MM.1S (cell line): ENCODE measurements around the gene PRKAG2.

Experiments
- DNase-seq: peaks from one replicate; pipeline ENCODE4 v3.0.0-alpha.2; 2015
- H2AFZ ChIP-seq: fragments of 300-600 bp; sonication (generic); 2 replicates; pipeline ENCODE4 v1.6.0; 2016; ENCODE audit warnings: antibody characterized with exemption, low read length
- H3F3A ChIP-seq: fragments of 300-600 bp; sonication (generic); 2 replicates; pipeline ENCODE4 v1.6.1; 2016; ENCODE audit warnings: mild to moderate bottlenecking, antibody characterized with exemption, low read length, moderate library complexity, mixed read lengths; ENCODE audit not compliant: insufficient read depth
- H3K27ac ChIP-seq: fragments of 300-600 bp; sonication (generic); 2 replicates; pipeline ENCODE4 v1.5.1; 2016; ENCODE audit warnings: mild to moderate bottlenecking, low read length
- H3K27me3 ChIP-seq: fragments of 300-600 bp; sonication (generic); replicated peaks from 2 replicates; pipeline ENCODE4 v1.6.0; 2016; ENCODE audit warnings: low read length; ENCODE audit not compliant: insufficient read depth
- H3K36me3 ChIP-seq: fragments of 300-600 bp; sonication (generic); replicated peaks from 2 replicates; pipeline ENCODE4 v1.6.1; 2016; ENCODE audit warnings: mild to moderate bottlenecking, low read length, mixed read lengths; ENCODE audit not compliant: insufficient read depth
- H3K4me1 ChIP-seq: fragments of 300-600 bp; sonication (generic); 2 replicates; pipeline ENCODE4 v1.6.1; 2016; ENCODE audit warnings: low read length, mixed read lengths
- H3K4me2 ChIP-seq: fragments of 300-600 bp; sonication (generic); 2 replicates; pipeline ENCODE4 v1.6.0; 2016; ENCODE audit warnings: low read depth, low read length
- H3K4me3 ChIP-seq: fragments of 300-600 bp; sonication (generic); 2 replicates; pipeline ENCODE4 v1.5.1; 2016; ENCODE audit warnings: low read length, mixed read lengths
- H3K79me2 ChIP-seq: fragments of 300-600 bp; sonication (generic); 2 replicates; pipeline ENCODE4 v1.6.1; 2016; ENCODE audit warnings: mixed run types, low read length, mixed read lengths
- H3K9ac ChIP-seq: fragments of 300-600 bp; sonication (generic); 2 replicates; pipeline ENCODE4 v1.6.1; 2016; ENCODE audit warnings: low read length, mixed read lengths
- H3K9me2 ChIP-seq: fragments of 300-600 bp; sonication (generic); replicated peaks from 2 replicates; pipeline ENCODE4 v1.6.1; 2016; ENCODE audit warnings: mild to moderate bottlenecking, low read length, mixed read lengths; ENCODE audit not compliant: insufficient read depth
- H3K9me3 ChIP-seq: fragments of 300-600 bp; sonication (generic); replicated peaks from 2 replicates; pipeline ENCODE4 v1.6.1; 2016; ENCODE audit warnings: mild to moderate bottlenecking, low read length, mixed read lengths; ENCODE audit not compliant: insufficient read depth
- H4K20me1 ChIP-seq: fragments of 300-600 bp; sonication (generic); 2 replicates; pipeline ENCODE4 v1.6.1; 2016; ENCODE audit warnings: mild to moderate bottlenecking, low read length, moderate library complexity, mixed read lengths; ENCODE audit not compliant: insufficient read depth
- EZH2 ChIP-seq: fragments of 300-600 bp; sonication (generic); optimal IDR thresholded peaks from 2 replicates; pipeline ENCODE3; 2017; ENCODE audit warnings: low read depth, mild to moderate bottlenecking, antibody characterized with exemption, low read length, mixed read lengths
- EZH2phosphoT487 ChIP-seq: fragments of 300-600 bp; sonication (generic); IDR thresholded peaks from 2 replicates; pipeline ENCODE4 v1.6.1; 2018; ENCODE audit warnings: antibody characterized with exemption, low read length
- TF ChIP-seq, protein P1 (sequence below): fragments of 300-600 bp; sonication (generic); IDR thresholded peaks from 2 replicates; pipeline ENCODE4 v1.5.1; 2016; ENCODE audit warnings: antibody characterized with exemption, low read length, mixed read lengths

The PRKAG2 gene

GRCh38 chr7:151686826-151687225 is 190.1 kb downstream of the PRKAG2 start:
- no peak overlapping the region for H3K4me2 ChIP-seq
- H3F3A ChIP-seq: no peaks in the 10 kb centered on the region
- H4K20me1 ChIP-seq: no peaks in the 10 kb centered on the region
- H2AFZ ChIP-seq: no peak overlapping the region
- H3K36me3 ChIP-seq: no peaks in the 10 kb centered on the region
- H3K4me3 ChIP-seq: no peak overlapping the region
- TF ChIP-seq EZH2: no peak
- TF ChIP-seq EZH2phosphoT487: no peak
- TF ChIP-seq, protein P1, sequence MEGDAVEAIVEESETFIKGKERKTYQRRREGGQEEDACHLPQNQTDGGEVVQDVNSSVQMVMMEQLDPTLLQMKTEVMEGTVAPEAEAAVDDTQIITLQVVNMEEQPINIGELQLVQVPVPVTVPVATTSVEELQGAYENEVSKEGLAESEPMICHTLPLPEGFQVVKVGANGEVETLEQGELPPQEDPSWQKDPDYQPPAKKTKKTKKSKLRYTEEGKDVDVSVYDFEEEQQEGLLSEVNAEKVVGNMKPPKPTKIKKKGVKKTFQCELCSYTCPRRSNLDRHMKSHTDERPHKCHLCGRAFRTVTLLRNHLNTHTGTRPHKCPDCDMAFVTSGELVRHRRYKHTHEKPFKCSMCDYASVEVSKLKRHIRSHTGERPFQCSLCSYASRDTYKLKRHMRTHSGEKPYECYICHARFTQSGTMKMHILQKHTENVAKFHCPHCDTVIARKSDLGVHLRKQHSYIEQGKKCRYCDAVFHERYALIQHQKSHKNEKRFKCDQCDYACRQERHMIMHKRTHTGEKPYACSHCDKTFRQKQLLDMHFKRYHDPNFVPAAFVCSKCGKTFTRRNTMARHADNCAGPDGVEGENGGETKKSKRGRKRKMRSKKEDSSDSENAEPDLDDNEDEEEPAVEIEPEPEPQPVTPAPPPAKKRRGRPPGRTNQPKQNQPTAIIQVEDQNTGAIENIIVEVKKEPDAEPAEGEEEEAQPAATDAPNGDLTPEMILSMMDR: no peak
- H3K4me1 ChIP-seq: no peaks in the 10 kb centered on the region
- H3K9me3 ChIP-seq: no peaks in the 10 kb centered on the region
- no peak for DNase-seq
- no peak overlapping the region for H3K27ac ChIP-seq
- no peaks in the 10 kb centered on the region for H3K79me2 ChIP-seq
- H3K27me3 ChIP-seq: peaks cover 17% of the 10 kb centered on the region; the same call in 1 of the 2 replicates
- H3K9ac ChIP-seq: no peak overlapping the region
- H3K9me2 ChIP-seq: no peaks in the 10 kb centered on the region

DNA sequence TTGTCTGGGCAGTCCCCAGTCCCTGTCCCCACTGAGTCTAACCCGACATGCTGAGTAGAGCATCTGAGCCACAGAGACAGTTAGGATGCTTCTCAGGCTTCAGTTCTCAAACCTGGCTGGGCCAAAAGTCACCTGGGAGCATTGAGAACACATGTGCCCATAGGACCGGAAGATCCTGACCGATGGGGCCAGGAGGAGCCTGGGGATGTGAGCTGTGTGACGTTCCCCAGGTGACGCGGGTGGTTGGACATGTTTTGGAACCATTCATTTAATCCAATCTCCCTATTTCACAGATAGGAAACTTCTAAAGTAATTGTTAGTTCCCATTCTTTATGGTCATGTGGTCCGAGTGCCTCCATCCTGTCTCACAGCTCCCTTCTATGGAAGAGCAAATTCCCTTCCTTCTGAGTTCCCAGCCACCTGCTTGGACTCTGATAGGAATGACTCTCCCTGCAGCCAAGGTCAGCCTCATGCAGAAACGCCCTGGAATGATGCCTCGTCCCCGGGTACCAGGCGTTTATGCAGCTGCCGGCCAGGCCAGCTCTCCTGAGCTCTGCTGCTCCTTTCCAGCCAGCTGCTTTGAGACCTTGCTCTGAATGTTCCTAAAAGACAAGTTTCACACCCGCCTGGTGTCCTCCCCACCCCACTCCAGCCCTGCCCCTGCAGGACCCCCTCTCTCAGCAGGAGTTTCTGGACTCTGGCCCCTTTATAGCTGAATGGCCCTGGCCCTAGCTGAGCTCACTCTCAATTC is 190.7 kb downstream of the PRKAG2 start:
- H3K27me3 ChIP-seq: peaks cover 13% of the 10 kb centered on the region; the same call in 1 of the 2 replicates
- H2AFZ ChIP-seq: no peak overlapping the region
- DNase-seq: no peak
- no peaks in the 10 kb centered on the region for H3K9me3 ChIP-seq
- H3K79me2 ChIP-seq: no peaks in the 10 kb centered on the region
- H3K4me1 ChIP-seq: no peaks in the 10 kb centered on the region
- no peaks in the 10 kb centered on the region for H3K9me2 ChIP-seq
- H3K4me2 ChIP-seq: no peak overlapping the region
- no peaks in the 10 kb centered on the region for H3K36me3 ChIP-seq
- no peak overlapping the region for H3K9ac ChIP-seq
- H3K27ac ChIP-seq: no peak overlapping the region
- no peaks in the 10 kb centered on the region for H3F3A ChIP-seq
- no peaks in the 10 kb centered on the region for H4K20me1 ChIP-seq
- no peak overlapping the region for H3K4me3 ChIP-seq
- TF ChIP-seq EZH2phosphoT487 (no peak), EZH2 (no peak)
- TF ChIP-seq, protein P1: no peak

GRCh38 chr7:151684408-151685175 is 192.3 kb downstream of the PRKAG2 start:
- H3F3A ChIP-seq: no peaks in the 10 kb centered on the region
- no peaks in the 10 kb centered on the region for H3K4me1 ChIP-seq
- H3K4me2 ChIP-seq: no peak overlapping the region
- no peak overlapping the region for H3K4me3 ChIP-seq
- no peaks in the 10 kb centered on the region for H4K20me1 ChIP-seq
- H3K27me3 ChIP-seq: peaks cover 5% of the 10 kb centered on the region; the same call in 1 of the 2 replicates
- H3K79me2 ChIP-seq: no peaks in the 10 kb centered on the region
- no peak overlapping the region for H2AFZ ChIP-seq
- no peak overlapping the region for H3K27ac ChIP-seq
- H3K36me3 ChIP-seq: no peaks in the 10 kb centered on the region
- DNase-seq: no peak
- H3K9ac ChIP-seq: no peak overlapping the region
- no peak for TF ChIP-seq EZH2
- no peak for TF ChIP-seq EZH2phosphoT487
- TF ChIP-seq, protein P1: no peak
- no peaks in the 10 kb centered on the region for H3K9me2 ChIP-seq
- H3K9me3 ChIP-seq: no peaks in the 10 kb centered on the region
